ENCODE measurements around the gene RFX3. TPM values are rescaled to one million over a fixed set of nuclear protein-coding genes. Genes with fewer than 3 reads are reported as not detected.

The RFX3 gene
- 7.4 and 11.6 TPM in 2 replicates for total RNA-seq (2021)
- percentile 73 among the genes with signal in this experiment for Bru-seq, nascent RNA
- BruChase-seq, experiment 1, labeled RNA remaining after a 2-hour chase = percentile 79 among the genes with signal in this experiment
- percentile 72 among the genes with signal in this experiment for BruChase-seq, experiment 2, labeled RNA remaining after a 6-hour chase
- long read RNA-seq, partial matches to known transcripts = 0 of 5 reads
- long read RNA-seq, other reads (novel, unspliced or antisense) = 5 of 5 reads

GRCh38 chr9:3525836-3526164 lies at the start of gene RFX3:
TSS of gene RFX3 (minus strand) at chr9:3526001. CDS start at chr9:3395588, 130,413 bp downstream.
- H3K27me3 ChIP-seq (replicated peaks; ENCODE audit: insufficient read depth, low read depth, low read length, poor library complexity) = no peaks in the 10 kb centered on the region
- H3K27ac ChIP-seq (ENCODE audit: low read depth, low read length, poor library complexity, severe bottlenecking) = peak within 1 kb of the TSS; percentile 100
- CTCF ChIA-PET = no interaction called here
- H3K36me3 ChIP-seq (ENCODE audit: insufficient read depth, low read length, poor library complexity, severe bottlenecking) = no peaks in the 10 kb centered on the region
- POLR2A ChIA-PET (ENCODE audit: low non-redundant PET) = interaction anchor here (0.7 to 1.0 kb wide), 2 partner anchors 17 to 1216 kb away, joined by 5 to 9 read pairs; no protein-coding TSS in a partner anchor
- no TSS peak for BruUV-seq (replicated peaks)
- H3K9me3 ChIP-seq (ENCODE audit: low read depth, low read length, poor library complexity, severe bottlenecking) = no peaks in the 10 kb centered on the region
- peak within 1 kb of the TSS; percentile 91 for H3K4me3 ChIP-seq (ENCODE audit: low read depth, low read length, poor library complexity, severe bottlenecking)
- intact Hi-C loops (cut with micrococcal nuclease; ENCODE audit: unreplicated experiment) = loop anchor here (10.0 kb wide), 2 partner anchors 429 to 681 kb away; partner anchors contain the start of gene PUM3
- TF ChIP-seq CTCF (conservative IDR thresholded peaks at IDR 0.05; ENCODE audit: low read depth, low read length) (no peak), EZH2 (IDR thresholded peaks at IDR 0.05; ENCODE audit: borderline replicate concordance, low read depth, low read length, poor library complexity, severe bottlenecking) (no peak)
- peak; percentile 96 for DNase-seq (ENCODE audit: low spot score)
- H3K4me1 ChIP-seq (ENCODE audit: insufficient read depth, low read length, poor library complexity, severe bottlenecking) = peaks cover 50% of the 10 kb centered on the region

- POLR2A ChIA-PET (ENCODE audit: low non-redundant PET) = no interaction called here
Measured at GRCh38 chr9:3571500-3571899, 45.7 kb upstream of the RFX3 start.

GRCh38 chr9:3569529-3569928 lies 43.7 kb upstream of the RFX3 start:
- CTCF ChIA-PET = no interaction called here
- H3K4me1 ChIP-seq (ENCODE audit: insufficient read depth, low read length, poor library complexity, severe bottlenecking) = no peaks in the 10 kb centered on the region
- no peak overlapping the region for H3K4me3 ChIP-seq (ENCODE audit: low read depth, low read length, poor library complexity, severe bottlenecking)
- POLR2A ChIA-PET (ENCODE audit: low non-redundant PET) = no interaction called here
- intact Hi-C loops (cut with micrococcal nuclease; ENCODE audit: unreplicated experiment) = no loop called here
- no peak overlapping the region for H3K27ac ChIP-seq (ENCODE audit: low read depth, low read length, poor library complexity, severe bottlenecking)
- DNase-seq (ENCODE audit: low spot score) = no peak
- no peak for TF ChIP-seq CTCF (conservative IDR thresholded peaks at IDR 0.05; ENCODE audit: low read depth, low read length)
- TF ChIP-seq EZH2 (IDR thresholded peaks at IDR 0.05; ENCODE audit: borderline replicate concordance, low read depth, low read length, poor library complexity, severe bottlenecking) = no peak
- no peaks in the 10 kb centered on the region for H3K36me3 ChIP-seq (ENCODE audit: insufficient read depth, low read length, poor library complexity, severe bottlenecking)
- no peaks in the 10 kb centered on the region for H3K9me3 ChIP-seq (ENCODE audit: low read depth, low read length, poor library complexity, severe bottlenecking)
- BruUV-seq (replicated peaks) = no TSS peak
- H3K27me3 ChIP-seq (replicated peaks; ENCODE audit: insufficient read depth, low read depth, low read length, poor library complexity) = no peaks in the 10 kb centered on the region

More at GRCh38 chr9:3571500-3571899, 45.7 kb upstream of the RFX3 start:
- H3K27me3 ChIP-seq (replicated peaks; ENCODE audit: insufficient read depth, low read depth, low read length, poor library complexity) = no peaks in the 10 kb centered on the region
- no peak for TF ChIP-seq EZH2 (IDR thresholded peaks at IDR 0.05; ENCODE audit: borderline replicate concordance, low read depth, low read length, poor library complexity, severe bottlenecking)
- no peak for TF ChIP-seq CTCF (conservative IDR thresholded peaks at IDR 0.05; ENCODE audit: low read depth, low read length)
- no peak for DNase-seq (ENCODE audit: low spot score)
- H3K4me1 ChIP-seq (ENCODE audit: insufficient read depth, low read length, poor library complexity, severe bottlenecking) = no peaks in the 10 kb centered on the region
- no TSS peak for BruUV-seq (replicated peaks)
- intact Hi-C loops (cut with micrococcal nuclease; ENCODE audit: unreplicated experiment) = no loop called here
- no peak overlapping the region for H3K27ac ChIP-seq (ENCODE audit: low read depth, low read length, poor library complexity, severe bottlenecking)
- H3K9me3 ChIP-seq (ENCODE audit: low read depth, low read length, poor library complexity, severe bottlenecking) = no peaks in the 10 kb centered on the region
- H3K36me3 ChIP-seq (ENCODE audit: insufficient read depth, low read length, poor library complexity, severe bottlenecking) = no peaks in the 10 kb centered on the region
- CTCF ChIA-PET = no interaction called here
- H3K4me3 ChIP-seq (ENCODE audit: low read depth, low read length, poor library complexity, severe bottlenecking) = no peak overlapping the region
